Fibroblast of lung (primary cell): ENCODE measurements around the gene URI1.

Source experiments
- CTCF ChIP-seq, 2 donors: IDR thresholded peaks in 1 of 2; conservative IDR thresholded peaks in 1 of 2; 1 replicate in 1 of 2; 2 replicates in 1 of 2; pipeline ENCODE4 v1.5.1; 2011 to 2012; ENCODE audit warnings: low read length in 2 of 2, control low read depth in 1 of 2, inconsistent platforms in 1 of 2, low read depth in 1 of 2, mild to moderate bottlenecking in 1 of 2
- EZH2 ChIP-seq: IDR thresholded peaks from 2 replicates; pipeline ENCODE4 v1.5.1; 2012; ENCODE audit warnings: low read length, control low read depth, mild to moderate bottlenecking; ENCODE audit errors: missing control alignments

- TF ChIP-seq CTCF (conservative IDR thresholded peaks at IDR 0.05 in 1 of 2, IDR thresholded peaks at IDR 0.05 in 1 of 2; ENCODE audit: low read depth in 1 of 2, low read length in 2 of 2) (no peak), EZH2 (no peak)
These were observed 110.4 kb downstream of the URI1 start for GRCh38 chr19:30052122-30053075.
